ENCODE data around the gene DNM3.

The DNM3 gene

DNA sequence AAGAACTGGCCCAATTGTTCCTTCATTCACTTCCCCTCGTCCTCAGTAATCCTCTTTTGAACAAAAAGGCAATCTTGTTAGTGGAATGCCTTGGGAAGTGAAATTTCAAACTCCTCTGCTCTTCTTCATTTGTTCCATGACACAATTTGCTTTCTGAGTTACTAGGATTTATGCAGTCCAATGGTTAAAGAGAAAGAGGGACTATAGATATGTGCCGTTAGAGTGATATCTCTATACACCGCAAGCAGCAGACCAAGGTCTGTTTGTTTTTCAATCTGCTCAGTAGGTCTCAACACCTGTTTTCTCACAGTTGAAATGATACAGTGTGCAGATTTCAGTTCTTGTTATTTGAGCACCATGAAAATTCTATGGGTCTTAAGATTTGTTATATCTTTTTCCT is 244.0 kb downstream of the DNM3 start:
- ATAC-seq (no peak), DNase-seq (no peak)
- H3K9me3 Mint-ChIP-seq, result no peaks in the 10 kb centered on the region
- H3K27ac Mint-ChIP-seq, result no peak overlapping the region
- no peaks in the 10 kb centered on the region for H3K27me3 Mint-ChIP-seq
- H3K4me3 Mint-ChIP-seq, result no peak overlapping the region
- peaks cover 5% of the 10 kb centered on the region for H3K4me1 Mint-ChIP-seq

DNA sequence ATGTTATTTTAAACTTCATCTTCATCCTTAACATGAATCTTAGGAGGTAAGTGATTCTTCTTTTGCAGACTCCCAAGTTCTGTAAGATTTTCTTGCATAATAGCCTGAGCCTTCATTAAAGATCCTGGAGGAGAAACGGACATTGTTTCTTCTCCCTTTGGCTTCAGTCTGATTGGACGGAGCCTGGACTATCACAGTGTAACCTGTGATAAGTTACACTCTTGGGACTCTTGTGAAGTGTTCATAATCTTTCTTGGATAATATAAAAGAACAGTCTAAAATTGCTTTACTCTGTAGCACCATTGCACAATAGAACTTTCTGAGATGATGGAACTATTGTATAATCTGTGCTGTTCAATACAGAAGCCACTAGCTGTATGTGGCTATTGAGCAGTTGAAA is 244.8 kb downstream of the DNM3 start:
- Mint-ChIP-seq H3K27ac (no peak overlapping the region), H3K4me1 (peaks cover 7% of the 10 kb centered on the region), H3K9me3 (no peaks in the 10 kb centered on the region), H3K27me3 (no peaks in the 10 kb centered on the region), H3K4me3 (no peak overlapping the region)
- DNase-seq (no peak), ATAC-seq (no peak)

DNA sequence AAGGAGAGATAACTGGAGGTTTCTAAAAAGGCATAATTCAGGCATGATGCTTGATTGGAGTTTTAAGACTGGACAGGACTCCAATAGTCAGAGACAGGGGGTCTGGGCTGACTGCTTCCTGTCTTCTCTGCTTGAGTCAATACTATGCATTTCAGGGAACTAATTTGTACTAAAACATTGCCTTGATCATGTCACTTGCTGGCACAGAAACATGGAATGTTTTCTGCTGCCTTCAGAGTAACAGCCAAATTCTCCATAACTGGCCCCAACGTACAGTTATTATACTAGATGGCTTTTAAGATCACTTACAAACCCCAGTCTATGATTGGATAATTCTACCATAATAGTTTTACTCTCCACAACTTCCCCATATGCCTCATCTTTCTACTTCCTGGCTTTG is 247.0 kb downstream of the DNM3 start:
- ATAC-seq (no peak), DNase-seq (no peak)
- Mint-ChIP-seq H3K9me3 (no peaks in the 10 kb centered on the region), H3K4me3 (no peak overlapping the region), H3K27ac (no peak overlapping the region), H3K4me1 (peaks cover 7% of the 10 kb centered on the region), H3K27me3 (no peaks in the 10 kb centered on the region)

DNA sequence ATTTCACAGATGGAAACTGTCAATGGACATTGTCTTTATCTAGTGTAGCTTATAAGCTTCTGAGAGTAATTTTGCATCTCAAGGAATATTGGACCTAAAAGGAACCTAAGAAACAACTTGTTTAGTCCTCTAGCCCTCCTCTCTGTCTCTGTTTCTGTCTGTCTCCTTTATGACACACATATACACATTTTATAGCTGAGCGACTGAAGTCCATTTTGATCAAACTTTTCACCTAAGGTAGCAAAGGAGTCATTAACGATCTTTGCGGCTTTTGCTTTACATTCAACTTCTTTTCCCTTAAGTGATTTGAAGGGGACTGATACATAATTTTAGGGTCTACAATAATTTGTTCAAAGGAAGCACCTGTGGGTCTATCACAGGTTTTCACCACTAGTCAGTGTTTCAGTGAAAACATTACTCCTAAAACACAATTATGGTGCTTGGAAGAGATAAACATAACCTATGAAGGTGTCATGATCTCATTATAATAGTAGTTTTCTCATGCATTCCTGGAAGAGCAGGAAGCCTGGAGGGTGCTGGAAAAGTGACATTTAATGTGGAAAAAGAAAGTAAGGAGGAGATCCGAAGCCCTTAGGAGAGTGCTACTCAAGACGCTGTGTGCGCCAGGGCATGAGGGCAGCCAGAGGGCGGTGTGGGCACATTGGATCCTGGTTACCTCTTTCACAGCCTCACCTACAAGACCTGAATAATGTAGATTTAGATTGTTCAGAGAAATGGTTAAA is 248.6 kb downstream of the DNM3 start:
- no peaks in the 10 kb centered on the region for H3K27me3 Mint-ChIP-seq
- DNase-seq (peak; percentile 15 to 57), ATAC-seq (peak; percentile 86)
- H3K27ac Mint-ChIP-seq, result peak overlapping the region in 1 of 2 donors; percentile 64
- peak overlapping the region; percentile 28 to 30 for H3K4me3 Mint-ChIP-seq
- no peaks in the 10 kb centered on the region for H3K9me3 Mint-ChIP-seq
- peaks cover 7% of the 10 kb centered on the region for H3K4me1 Mint-ChIP-seq

DNA sequence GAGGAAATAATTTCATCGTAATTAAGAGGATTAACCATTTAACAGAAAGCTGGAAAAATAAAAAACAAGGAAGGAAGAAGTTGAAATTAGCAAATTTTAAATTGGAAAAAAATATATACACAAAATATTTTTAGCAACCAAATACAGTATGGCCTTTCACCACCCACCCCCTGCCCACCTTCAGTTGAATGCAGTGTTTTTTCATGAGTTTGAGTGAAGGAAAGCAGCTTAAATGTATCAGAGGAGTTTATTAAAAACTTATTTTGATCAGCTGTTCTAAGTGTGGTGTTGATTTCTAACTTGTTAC is 249.2 kb downstream of the DNM3 start:
- no peak for ATAC-seq
- Mint-ChIP-seq H3K27me3 (no peaks in the 10 kb centered on the region), H3K4me3 (no peak overlapping the region), H3K9me3 (no peaks in the 10 kb centered on the region), H3K27ac (no peak overlapping the region), H3K4me1 (peaks cover 7% of the 10 kb centered on the region)
- DNase-seq, result no peak

DNA sequence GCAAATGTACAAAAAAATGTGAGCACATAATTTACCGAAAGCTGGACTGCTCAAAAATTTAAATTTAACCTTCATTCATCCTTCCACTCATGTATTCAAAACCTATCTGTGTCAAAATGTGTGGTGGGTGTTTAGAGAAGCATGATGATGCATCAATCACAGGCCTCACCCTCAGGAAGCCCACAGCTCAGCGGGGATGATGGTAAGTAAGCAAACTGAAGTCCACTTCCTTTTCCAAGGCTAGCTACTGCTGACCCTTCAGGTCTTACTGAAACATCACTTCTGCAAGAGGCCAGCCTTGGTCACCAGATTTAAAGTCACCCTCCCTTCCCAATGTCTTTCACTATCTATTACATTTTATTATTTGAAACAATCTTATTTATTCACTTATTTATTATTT is 254.5 kb downstream of the DNM3 start:
- H3K9me3 Mint-ChIP-seq, result no peaks in the 10 kb centered on the region
- H3K4me3 Mint-ChIP-seq, result no peak overlapping the region
- no peak overlapping the region for H3K27ac Mint-ChIP-seq
- H3K4me1 Mint-ChIP-seq, result no peaks in the 10 kb centered on the region
- ATAC-seq (no peak), DNase-seq (no peak)
- no peaks in the 10 kb centered on the region for H3K27me3 Mint-ChIP-seq

DNA sequence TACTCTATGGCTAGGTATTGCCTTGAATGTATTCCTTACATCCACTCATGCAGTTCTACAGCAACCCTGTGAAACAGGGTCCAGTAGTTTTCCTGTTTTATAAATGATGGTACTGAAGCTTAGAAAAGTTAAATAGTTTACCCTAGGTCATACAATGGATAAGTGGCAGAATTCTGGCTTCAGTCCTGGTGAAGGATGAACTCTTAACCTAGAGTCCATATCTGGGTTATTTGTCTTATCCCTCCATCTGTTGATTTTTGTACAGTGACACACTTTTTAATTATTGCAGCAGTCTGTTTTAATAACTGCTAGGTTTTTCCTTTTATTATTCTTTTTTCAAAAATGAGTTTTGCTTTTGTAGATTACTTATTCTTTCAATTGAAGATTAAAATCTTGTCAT is 263.9 kb downstream of the DNM3 start:
- ATAC-seq, result no peak
- DNase-seq, result no peak
- Mint-ChIP-seq H3K27ac (no peak overlapping the region), H3K4me1 (no peaks in the 10 kb centered on the region), H3K9me3 (no peaks in the 10 kb centered on the region), H3K4me3 (no peak overlapping the region), H3K27me3 (no peaks in the 10 kb centered on the region)

DNA sequence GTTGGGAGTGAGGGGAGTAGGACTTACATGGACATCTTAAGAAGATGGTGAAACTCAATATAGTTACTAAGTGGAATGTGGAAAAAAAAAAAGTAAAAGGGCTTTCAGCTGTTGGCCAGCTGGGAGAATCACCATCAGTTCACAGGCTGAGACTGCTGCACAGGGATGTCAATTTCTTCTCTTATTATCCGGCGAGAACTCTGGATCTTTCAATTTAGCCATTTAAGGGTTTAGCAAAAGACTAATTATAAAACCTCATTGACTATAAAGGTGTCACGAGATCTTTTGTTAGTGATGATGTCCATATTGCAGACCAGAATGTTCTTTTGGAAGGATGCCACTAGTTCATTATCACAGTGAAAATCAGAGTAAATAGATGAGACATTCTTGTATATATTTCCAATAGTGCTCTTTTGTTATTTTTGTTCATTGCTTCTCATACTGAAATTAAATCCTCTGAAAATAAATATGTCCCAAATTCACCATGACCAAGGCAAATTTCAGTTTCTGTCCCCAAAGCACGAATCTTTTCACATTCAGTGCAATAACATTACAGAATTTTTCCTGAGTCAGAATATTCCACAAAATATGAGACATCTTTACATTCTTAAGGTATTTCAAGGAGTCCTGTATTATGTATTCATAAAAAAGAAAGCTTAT is 266.1 kb downstream of the DNM3 start:
- Mint-ChIP-seq H3K27ac (no peak overlapping the region), H3K4me1 (no peaks in the 10 kb centered on the region), H3K27me3 (no peaks in the 10 kb centered on the region), H3K9me3 (no peaks in the 10 kb centered on the region), H3K4me3 (no peak overlapping the region)
- ATAC-seq, result no peak
- no peak for DNase-seq

DNA sequence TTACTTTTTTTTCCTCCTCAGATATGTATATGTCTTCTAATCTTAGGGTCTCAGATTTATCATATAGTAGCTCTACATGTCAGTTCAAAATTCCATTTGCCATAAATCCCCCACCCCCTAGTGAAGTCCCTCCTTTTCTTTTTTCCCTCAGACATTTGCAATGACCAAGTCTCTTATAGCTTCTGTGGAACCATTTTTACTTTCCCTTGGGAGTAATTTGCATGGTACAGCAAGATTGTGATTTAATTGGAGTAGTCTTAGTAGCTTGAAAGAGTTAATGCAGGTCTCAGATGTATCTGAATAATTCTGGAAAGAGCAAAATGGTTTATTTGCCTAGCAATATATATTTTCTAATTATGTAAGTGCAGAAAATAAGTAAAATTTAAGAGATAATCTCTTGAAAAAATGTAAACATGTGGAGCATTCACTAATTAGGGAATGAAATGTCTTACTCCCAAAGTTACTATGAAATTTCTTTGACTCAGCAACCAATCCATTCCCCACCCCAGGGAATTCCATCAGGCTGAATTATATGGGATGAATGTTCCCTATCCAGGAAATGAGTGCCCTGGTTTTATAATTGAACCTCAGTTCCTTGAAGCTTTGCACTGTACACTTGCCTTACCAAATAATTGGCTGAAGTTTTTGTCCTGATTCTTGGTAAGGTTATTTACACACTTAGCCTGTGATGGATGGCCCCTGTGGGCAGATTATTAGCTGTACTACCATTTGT is 267.0 kb downstream of the DNM3 start:
- no peak overlapping the region for H3K4me3 Mint-ChIP-seq

DNA sequence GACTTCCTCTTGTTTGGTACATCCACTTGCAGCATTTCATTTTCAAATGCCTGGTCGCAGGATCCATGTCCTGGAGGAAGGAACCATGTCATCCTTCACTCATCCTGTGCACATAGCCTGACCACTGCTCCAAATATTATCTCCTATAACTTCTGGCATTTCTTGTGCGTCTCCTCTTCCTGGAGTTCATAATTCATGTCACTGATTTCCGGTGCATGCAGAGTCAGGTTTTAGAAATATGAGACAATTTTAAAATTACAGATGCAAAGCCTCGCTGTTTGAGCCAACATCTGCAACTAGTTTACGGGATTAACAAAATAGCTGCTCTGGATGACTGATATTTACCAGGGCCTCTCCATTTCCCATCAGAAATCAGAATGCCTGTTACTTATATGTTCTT is 268.1 kb downstream of the DNM3 start:
- Mint-ChIP-seq H3K27me3 (no peaks in the 10 kb centered on the region), H3K9me3 (no peaks in the 10 kb centered on the region), H3K27ac (no peak overlapping the region), H3K4me1 (no peaks in the 10 kb centered on the region), H3K4me3 (no peak overlapping the region)
- ATAC-seq (no peak), DNase-seq (no peak)

More for the DNA sequence above, 267.0 kb downstream of the DNM3 start:
- no peak overlapping the region for H3K27ac Mint-ChIP-seq
- no peaks in the 10 kb centered on the region for H3K27me3 Mint-ChIP-seq
- H3K4me1 Mint-ChIP-seq, result no peaks in the 10 kb centered on the region
- ATAC-seq (no peak), DNase-seq (no peak)
- H3K9me3 Mint-ChIP-seq, result no peaks in the 10 kb centered on the region

DNA sequence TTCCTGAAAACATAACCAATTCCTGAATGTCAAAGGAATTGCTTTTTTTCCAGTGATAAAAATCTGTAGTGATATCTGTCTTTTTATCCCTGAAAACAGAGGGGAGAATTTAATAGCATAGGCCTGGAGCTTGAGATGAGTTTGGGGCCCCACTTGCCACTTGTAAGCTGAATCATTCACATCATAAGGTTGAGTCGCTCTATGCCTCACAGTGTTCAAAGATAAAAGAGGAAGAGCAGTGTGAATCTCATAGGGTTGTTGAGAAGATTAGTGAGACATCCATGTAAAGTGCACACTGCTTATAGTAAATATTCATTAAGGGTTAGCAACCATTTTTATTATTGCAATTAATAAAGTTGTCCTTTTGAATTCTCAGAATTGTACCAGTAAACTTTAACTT is 271.3 kb downstream of the DNM3 start:
- Mint-ChIP-seq H3K27ac (no peak overlapping the region), H3K9me3 (no peaks in the 10 kb centered on the region), H3K27me3 (no peaks in the 10 kb centered on the region), H3K4me1 (peaks cover 5% of the 10 kb centered on the region), H3K4me3 (no peak overlapping the region)
- no peak for ATAC-seq
- no peak for DNase-seq

DNA sequence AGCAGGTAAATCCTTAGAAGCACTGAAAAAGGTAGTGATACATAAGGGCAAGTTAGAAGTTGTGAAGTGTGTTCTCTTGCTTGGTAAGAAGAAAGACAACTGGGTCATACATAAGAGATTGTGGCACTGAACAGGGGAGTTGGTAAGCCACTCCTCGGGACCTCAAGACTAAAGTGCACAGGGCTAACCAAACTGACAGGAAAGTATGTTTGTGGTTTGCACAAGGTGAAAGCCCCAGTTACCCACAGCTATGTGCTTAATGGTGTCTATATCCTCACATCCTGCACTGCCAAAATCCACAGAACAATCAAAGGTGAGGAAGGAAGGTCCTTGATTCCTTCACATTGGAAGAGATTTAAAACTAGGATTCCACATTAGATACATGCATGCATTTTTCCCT is 276.5 kb downstream of the DNM3 start:
- Mint-ChIP-seq H3K4me1 (peaks cover 24% of the 10 kb centered on the region), H3K9me3 (peaks cover 7 to 9% of the 10 kb centered on the region in 2 donors), H3K27ac (peak overlapping the region in 1 of 2 donors; percentile 28), H3K4me3 (peak overlapping the region; percentile 24 to 30), H3K27me3 (no peaks in the 10 kb centered on the region)
- ATAC-seq, result peak; percentile 98
- peak; percentile 19 to 43 for DNase-seq

DNA sequence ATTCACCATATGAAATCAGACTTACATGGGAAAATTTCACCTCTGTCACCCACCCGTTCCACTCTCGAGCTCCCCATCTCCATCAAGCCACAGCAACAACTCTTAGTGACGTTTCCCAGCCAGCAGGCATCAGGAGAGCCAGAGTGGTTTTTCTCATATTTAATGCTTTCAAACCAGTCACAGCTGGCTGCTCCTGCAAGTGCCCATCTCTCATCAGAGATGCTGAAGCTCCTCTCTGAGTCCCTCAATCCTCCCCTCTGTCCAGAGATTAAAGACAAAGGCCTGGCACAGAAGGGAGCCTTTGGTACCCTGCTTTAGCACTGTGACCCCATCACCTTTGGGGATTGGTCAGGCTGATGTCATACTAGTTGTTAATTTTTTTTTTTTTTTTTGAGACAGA is 277.3 kb downstream of the DNM3 start:
- Mint-ChIP-seq H3K27ac (no peak overlapping the region), H3K27me3 (no peaks in the 10 kb centered on the region), H3K4me1 (peaks cover 24% of the 10 kb centered on the region), H3K4me3 (no peak overlapping the region), H3K9me3 (peaks cover 7 to 9% of the 10 kb centered on the region in 2 donors)
- no peak for ATAC-seq
- DNase-seq, result no peak

DNA sequence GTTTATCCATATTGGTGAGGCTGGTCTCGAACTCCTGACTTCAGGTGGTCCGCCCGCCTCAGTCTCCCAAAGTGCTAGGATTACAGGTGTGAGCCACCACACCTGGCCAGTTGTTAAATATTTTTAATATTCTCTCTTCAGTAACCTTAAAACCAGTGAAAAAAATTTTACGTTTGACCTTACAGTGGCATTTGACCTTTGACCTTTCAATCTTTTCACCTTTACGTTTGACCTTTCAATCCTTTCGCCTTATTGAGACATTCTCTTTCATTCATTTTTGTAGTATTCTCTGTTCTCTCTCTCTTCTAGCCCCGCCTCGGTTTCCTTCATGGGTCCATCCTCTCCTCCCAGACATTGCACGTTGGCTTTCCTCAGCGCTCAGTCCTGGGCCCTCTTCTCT is 277.9 kb downstream of the DNM3 start:
- H3K27ac Mint-ChIP-seq, result peak overlapping the region in 1 of 2 donors; percentile 55

DNA sequence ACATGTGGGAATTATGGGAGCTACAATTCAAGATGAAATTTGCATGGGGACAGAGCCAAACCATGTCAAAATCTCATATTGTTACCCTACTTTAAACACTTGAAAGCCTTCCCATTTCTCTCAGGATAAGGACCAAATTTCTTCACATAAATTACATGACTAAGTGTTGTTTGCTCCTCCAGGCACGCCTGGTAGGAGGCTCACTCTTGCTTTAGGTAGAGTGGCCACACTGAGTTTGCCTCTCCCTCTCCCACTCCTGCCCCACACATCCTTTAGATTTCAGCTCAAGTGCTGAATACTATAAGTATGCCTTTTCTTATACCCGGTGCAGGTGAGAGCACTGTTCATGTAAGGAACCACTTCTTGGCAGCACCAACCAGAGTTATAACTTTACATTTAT is 279.1 kb downstream of the DNM3 start:
- Mint-ChIP-seq H3K27me3 (no peaks in the 10 kb centered on the region), H3K4me3 (no peak overlapping the region), H3K9me3 (peaks cover 7 to 9% of the 10 kb centered on the region in 2 donors), H3K27ac (no peak overlapping the region), H3K4me1 (peaks cover 24% of the 10 kb centered on the region)
- DNase-seq (no peak), ATAC-seq (no peak)

More for the DNA sequence above, 277.9 kb downstream of the DNM3 start:
- Mint-ChIP-seq H3K4me3 (no peak overlapping the region), H3K9me3 (peaks cover 7 to 9% of the 10 kb centered on the region in 2 donors), H3K27me3 (no peaks in the 10 kb centered on the region), H3K4me1 (peaks cover 24% of the 10 kb centered on the region)
- DNase-seq (no peak), ATAC-seq (no peak)

DNA sequence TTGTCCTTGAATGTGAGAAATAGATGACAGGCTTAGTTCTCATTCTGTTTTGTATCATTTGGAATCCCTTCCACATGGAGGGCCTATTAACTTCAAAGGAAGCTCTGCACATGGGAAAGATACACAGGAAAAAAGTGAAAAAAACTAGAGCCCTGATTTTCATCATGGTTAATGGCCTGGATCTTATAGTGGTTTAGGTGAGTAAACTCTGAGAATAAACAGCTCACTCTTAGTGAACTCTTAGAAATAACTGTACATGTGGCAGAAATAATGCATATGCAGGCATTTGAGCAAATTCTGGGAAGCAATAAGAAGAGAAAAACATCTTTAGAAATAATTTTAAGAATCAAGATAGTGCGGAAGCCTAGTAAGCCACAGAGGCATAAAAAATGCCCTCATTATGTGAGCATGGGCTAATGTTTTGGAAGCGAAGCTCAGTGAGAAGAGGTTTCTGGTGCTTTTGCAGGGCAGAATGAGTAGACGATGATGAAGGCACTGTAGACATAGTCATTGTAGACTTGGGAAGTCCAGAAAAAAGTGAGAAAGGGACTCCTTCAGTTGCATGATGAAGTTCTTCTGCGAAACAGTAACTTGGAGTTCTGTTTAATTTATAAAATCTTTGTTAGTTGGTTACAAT is 279.9 kb downstream of the DNM3 start:
- no peaks in the 10 kb centered on the region for H3K27me3 Mint-ChIP-seq

More for the DNA sequence above, 279.9 kb downstream of the DNM3 start:
- no peak overlapping the region for H3K27ac Mint-ChIP-seq
- peaks cover 7 to 9% of the 10 kb centered on the region in 2 donors for H3K9me3 Mint-ChIP-seq
- no peak overlapping the region for H3K4me3 Mint-ChIP-seq
- ATAC-seq, result no peak
- H3K4me1 Mint-ChIP-seq, result peaks cover 24% of the 10 kb centered on the region
- DNase-seq, result no peak

Data from stimulated activated naive CD8-positive, alpha-beta T cell treated with anti-CD3 and anti-CD28 coated beads, Interleukin-15, amount 100 ng/mL, for 72 hours (primary cell).